Measurements from ENCODE around the gene ADAMTS7. TPM values are rescaled to one million over a fixed set of nuclear protein-coding genes. Genes with fewer than 3 reads are reported as not detected.

ADAMTS7 gene
- total RNA-seq, 1 experiment from 2014 or later: 12.0 TPM

DNA sequence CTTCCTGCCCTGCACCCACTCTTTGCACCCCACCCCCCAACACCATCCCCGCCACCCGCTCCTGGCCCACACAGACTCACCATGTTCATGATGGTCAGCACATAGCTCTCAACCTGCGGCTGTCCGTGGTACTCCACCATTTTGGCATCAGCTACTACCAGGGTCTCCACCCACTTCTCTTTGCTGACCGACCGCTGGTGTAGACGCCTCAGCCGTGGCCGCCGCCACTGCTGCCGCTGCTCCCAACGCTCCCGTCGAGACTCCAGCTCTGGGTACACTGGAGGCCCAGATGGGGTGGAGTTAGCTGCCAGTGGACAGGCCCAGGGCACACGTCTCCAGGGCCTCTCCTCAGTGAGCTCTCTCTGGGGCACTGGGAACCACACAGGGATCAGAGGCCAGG lies 14.8 kb downstream of the ADAMTS7 start:
- no peak overlapping the region for H2AFZ ChIP-seq (ENCODE audit: low read depth, low read length, poor library complexity, severe bottlenecking)
- no peak overlapping the region for H3K4me2 ChIP-seq (ENCODE audit: low read length)
- peaks cover 9 to 14% of the 10 kb centered on the region in 2 experiments for H3K4me1 ChIP-seq (ENCODE audit: control insufficient read depth in 1 of 2, insufficient read depth in 2 of 2, low read length in 2 of 2)
- ATAC-seq: no peak
- no peaks in the 10 kb centered on the region for H3K27me3 ChIP-seq (ENCODE audit: insufficient read depth, low read length)
- H3K79me2 ChIP-seq (ENCODE audit: insufficient read depth, low read length): no peaks in the 10 kb centered on the region
- POLR2A ChIA-PET: no interaction called here
- no peak for DNase-seq (ENCODE audit: low read depth, low spot score)
- H3K9ac ChIP-seq (ENCODE audit: low read length): no peak overlapping the region
- no peaks in the 10 kb centered on the region for H3K36me3 ChIP-seq (ENCODE audit: control insufficient read depth in 1 of 2, insufficient read depth in 2 of 2, low read length in 2 of 2)
- CTCF ChIA-PET: no interaction called here
- intact Hi-C loops (cut with micrococcal nuclease): no loop called here
- H3K4me3 ChIP-seq (replicated peaks in 1 of 2; ENCODE audit: low read depth in 1 of 2, low read length in 2 of 2): no peak overlapping the region
- H4K20me1 ChIP-seq (ENCODE audit: insufficient read depth): no peaks in the 10 kb centered on the region
- no peaks in the 10 kb centered on the region for H3K9me2 ChIP-seq (ENCODE audit: insufficient read depth)
- no peak for TF ChIP-seq EZH2phosphoT487 (IDR thresholded peaks at IDR 0.05; ENCODE audit: borderline replicate concordance)
- no peak for TF ChIP-seq ELF1 (IDR thresholded peaks at IDR 0.05; ENCODE audit: borderline replicate concordance, low read depth)
- no peak for TF ChIP-seq FOSL1 (IDR thresholded peaks at IDR 0.05; ENCODE audit: low read depth)
- no peak for TF ChIP-seq EZH2 (IDR thresholded peaks at IDR 0.05)
- TF ChIP-seq ZFX (IDR thresholded peaks at IDR 0.05): no peak
- no peak for TF ChIP-seq ZNF274 (IDR thresholded peaks at IDR 0.05; ENCODE audit: low read depth, low read length)
- TF ChIP-seq, protein P1, sequence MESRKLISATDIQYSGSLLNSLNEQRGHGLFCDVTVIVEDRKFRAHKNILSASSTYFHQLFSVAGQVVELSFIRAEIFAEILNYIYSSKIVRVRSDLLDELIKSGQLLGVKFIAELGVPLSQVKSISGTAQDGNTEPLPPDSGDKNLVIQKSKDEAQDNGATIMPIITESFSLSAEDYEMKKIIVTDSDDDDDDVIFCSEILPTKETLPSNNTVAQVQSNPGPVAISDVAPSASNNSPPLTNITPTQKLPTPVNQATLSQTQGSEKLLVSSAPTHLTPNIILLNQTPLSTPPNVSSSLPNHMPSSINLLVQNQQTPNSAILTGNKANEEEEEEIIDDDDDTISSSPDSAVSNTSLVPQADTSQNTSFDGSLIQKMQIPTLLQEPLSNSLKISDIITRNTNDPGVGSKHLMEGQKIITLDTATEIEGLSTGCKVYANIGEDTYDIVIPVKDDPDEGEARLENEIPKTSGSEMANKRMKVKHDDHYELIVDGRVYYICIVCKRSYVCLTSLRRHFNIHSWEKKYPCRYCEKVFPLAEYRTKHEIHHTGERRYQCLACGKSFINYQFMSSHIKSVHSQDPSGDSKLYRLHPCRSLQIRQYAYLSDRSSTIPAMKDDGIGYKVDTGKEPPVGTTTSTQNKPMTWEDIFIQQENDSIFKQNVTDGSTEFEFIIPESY (IDR thresholded peaks at IDR 0.05; ENCODE audit: extremely low read depth, insufficient replicate concordance, low read length): no peak
- no peak for TF ChIP-seq TCF7L2 (IDR thresholded peaks at IDR 0.05; ENCODE audit: borderline replicate concordance, extremely low read depth, insufficient read depth, insufficient read length)
- no peak for TF ChIP-seq SRF (IDR thresholded peaks at IDR 0.05; ENCODE audit: low read depth)
- no peak for TF ChIP-seq EGR1 (IDR thresholded peaks at IDR 0.05; ENCODE audit: low read depth)
- no peak for TF ChIP-seq CBX3 (IDR thresholded peaks at IDR 0.05; ENCODE audit: low read depth)
- TF ChIP-seq SP1 (IDR thresholded peaks at IDR 0.05; ENCODE audit: low read depth): no peak
- TF ChIP-seq, protein P2, sequence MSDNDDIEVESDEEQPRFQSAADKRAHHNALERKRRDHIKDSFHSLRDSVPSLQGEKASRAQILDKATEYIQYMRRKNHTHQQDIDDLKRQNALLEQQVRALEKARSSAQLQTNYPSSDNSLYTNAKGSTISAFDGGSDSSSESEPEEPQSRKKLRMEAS (IDR thresholded peaks at IDR 0.05): no peak
- no peak for TF ChIP-seq POLR2A (IDR thresholded peaks at IDR 0.05; ENCODE audit: borderline replicate concordance, extremely low read depth, insufficient read depth, insufficient read length)
- RAD21 ChIA-PET (ENCODE audit: low non-redundant PET in 1 of 2, low total read pairs in 2 of 2, uncharacterized antibody in 2 of 2, unreplicated experiment in 2 of 2): no interaction called here
- no TSS peak for BruUV-seq (replicated peaks)
- no peak overlapping the region for H3K27ac ChIP-seq (ENCODE audit: low read depth, low read length)
- H3K9me3 ChIP-seq (ENCODE audit: control insufficient read depth in 1 of 2, insufficient read depth in 1 of 2, low read depth in 1 of 2, low read length in 2 of 2): no peaks in the 10 kb centered on the region

All from HCT116 (cell line).